Activated naive CD4-positive, alpha-beta T cell treated with anti-CD3 and anti-CD28 coated beads for 36 hours (primary cell): ENCODE results near the gene TELO2. TPM values are rescaled to one million over a fixed set of nuclear protein-coding genes. Genes with fewer than 3 reads are reported as not detected.

Experiments
- CTCF ChIA-PET: fragments of 350-600 bp; sonication (Branson Sonifier 250); formaldehyde crosslinking; loops from one replicate; lab custom pipeline; 2021; ENCODE audit warnings: antibody characterized with exemption; lab: Charles Lee
- DNase-seq: peaks from one replicate; pipeline ENCODE4 v3.0.0-alpha.2; 2020
- H3K27ac Mint-ChIP-seq: one replicate; pipeline ENCODE4 v1.8.0; 2021; ENCODE audit warnings: mild to moderate bottlenecking, mixed read lengths
- H3K27me3 Mint-ChIP-seq: one replicate; pipeline ENCODE4 v1.8.0; 2021; ENCODE audit warnings: low read depth, mixed read lengths
- H3K36me3 Mint-ChIP-seq: one replicate; pipeline ENCODE4 v1.8.0; 2021; ENCODE audit warnings: low read depth, mixed read lengths
- H3K4me1 Mint-ChIP-seq: one replicate; pipeline ENCODE4 v1.8.0; 2021; ENCODE audit warnings: low read depth, mixed read lengths
- H3K4me3 Mint-ChIP-seq: one replicate; pipeline ENCODE4 v1.8.0; 2021; ENCODE audit warnings: mild to moderate bottlenecking, moderate library complexity, mixed read lengths
- H3K9me3 Mint-ChIP-seq: one replicate; pipeline ENCODE4 v1.8.0; 2021; ENCODE audit warnings: mixed read lengths
- intact Hi-C: fragments of 100-400 bp; cut with micrococcal nuclease; formaldehyde crosslinking; loops from one replicate; pipeline ENCODE4 v1.15.1; 2023
- total RNA-seq, 2 experiments: library from RNA; stranded (reverse); gene quantifications; one replicate each; pipeline ENCODE4 v1.2.3, GENCODE V29; 2021

The TELO2 gene
- total RNA-seq, 2 experiments from 2014 or later = 68.1 to 76.1 TPM

DNA sequence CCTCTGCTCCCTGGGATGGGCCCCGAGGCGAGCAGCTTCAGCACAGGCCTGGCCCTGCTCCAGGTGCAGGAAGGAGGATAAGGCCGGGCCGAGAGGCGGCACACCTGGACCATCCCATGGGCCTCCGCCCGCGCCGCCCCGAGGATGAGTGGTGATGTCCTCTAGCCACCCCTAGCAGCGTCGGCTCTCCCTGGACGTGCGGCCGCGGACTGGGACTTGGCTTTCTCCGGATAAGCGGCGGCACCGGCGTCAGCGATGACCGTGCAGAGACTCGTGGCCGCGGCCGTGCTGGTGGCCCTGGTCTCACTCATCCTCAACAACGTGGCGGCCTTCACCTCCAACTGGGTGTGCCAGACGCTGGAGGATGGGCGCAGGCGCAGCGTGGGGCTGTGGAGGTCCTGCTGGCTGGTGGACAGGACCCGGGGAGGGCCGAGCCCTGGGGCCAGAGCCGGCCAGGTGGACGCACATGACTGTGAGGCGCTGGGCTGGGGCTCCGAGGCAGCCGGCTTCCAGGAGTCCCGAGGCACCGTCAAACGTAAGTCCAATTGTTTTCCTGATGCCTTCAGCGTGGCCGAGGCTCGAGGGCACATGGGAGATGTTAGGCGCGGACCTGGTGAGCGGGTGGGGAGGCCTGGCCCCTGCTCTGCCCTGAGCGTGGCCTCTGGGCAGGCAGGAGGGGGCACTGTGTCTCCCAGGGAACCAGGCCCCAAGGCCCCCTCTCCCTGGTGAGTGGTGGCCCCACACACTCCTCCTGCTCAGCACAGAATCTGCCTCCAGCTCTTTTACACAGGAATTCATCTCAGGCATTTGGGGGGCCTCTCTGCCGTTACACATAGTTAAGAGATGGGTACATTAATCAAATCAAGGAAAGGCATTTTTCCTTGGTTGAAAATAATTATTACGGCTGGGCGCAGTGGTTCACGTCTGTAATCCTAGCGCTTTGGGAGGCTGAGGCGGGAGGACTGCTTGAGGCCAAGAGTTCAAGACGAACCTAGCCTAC lies 41.2 kb downstream of the TELO2 start:
- DNase-seq = peak; percentile 48
- H3K36me3 Mint-ChIP-seq = peaks cover 27% of the 10 kb centered on the region
- H3K4me1 Mint-ChIP-seq = peaks cover 49% of the 10 kb centered on the region
- CTCF ChIA-PET = interaction anchor here (0.7 to 1.1 kb wide), 3 partner anchors 9 to 43 kb away, joined by 3 to 5 read pairs (median 3); no protein-coding TSS in a partner anchor
- H3K4me3 Mint-ChIP-seq = peak overlapping the region; percentile 97
- no peaks in the 10 kb centered on the region for H3K9me3 Mint-ChIP-seq
- peak overlapping the region; percentile 95 for H3K27ac Mint-ChIP-seq
- H3K27me3 Mint-ChIP-seq = no peaks in the 10 kb centered on the region
- intact Hi-C loops = loop anchor here (1.0 to 2.0 kb wide), 5 partner anchors 9 to 144 kb away; partner anchors contain the start of genes CLCN7, CRAMP1, IFT140 and JPT2

DNA sequence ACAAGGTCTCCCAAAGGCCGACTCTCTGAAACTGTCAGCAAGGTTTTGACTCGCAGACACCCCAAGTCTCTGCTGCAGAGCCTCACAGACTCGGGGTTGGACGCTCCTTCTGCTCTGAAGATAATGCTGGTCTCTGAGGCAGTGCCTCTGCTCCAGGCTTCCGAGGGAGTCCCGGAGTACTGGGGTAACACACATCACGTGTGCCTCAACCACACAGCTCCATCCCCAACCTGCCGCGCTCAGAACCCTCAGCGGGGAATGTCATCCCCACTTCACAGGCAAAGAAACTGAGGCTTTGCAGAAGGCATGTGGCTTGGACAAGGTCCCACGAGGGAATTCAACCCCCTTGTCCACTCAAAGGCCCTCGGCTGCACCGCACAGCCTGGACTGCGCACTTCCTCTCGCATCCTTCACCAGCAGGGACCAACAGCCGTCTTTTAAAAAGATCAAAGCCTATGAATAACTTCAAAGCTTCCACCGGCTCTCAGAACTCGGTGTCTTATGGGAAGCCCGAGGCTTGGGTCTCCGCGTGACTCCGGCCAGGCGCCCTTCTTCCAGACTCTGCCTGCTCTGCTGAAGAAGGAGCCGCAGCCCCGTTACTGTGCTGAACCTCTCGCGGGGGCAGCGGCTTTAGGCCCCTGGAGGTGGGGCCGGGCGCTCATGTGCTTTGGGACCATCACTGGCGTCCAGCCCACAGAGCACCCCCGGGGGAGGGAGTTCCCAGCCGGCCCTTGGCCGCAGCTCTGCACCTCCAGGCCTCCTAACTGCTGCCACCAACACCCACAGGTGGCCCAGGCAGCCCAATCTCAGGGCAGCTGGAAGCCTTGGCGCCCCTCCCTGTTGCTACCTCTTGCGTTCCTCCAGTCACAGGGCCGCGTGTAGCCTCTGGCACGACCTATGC lies 42.5 kb downstream of the TELO2 start:
- H3K27ac Mint-ChIP-seq = peak overlapping the region; percentile 95
- peaks cover 27% of the 10 kb centered on the region for H3K36me3 Mint-ChIP-seq
- no peaks in the 10 kb centered on the region for H3K9me3 Mint-ChIP-seq
- peak overlapping the region; percentile 97 for H3K4me3 Mint-ChIP-seq
- DNase-seq = peak; percentile 56
- H3K4me1 Mint-ChIP-seq = peaks cover 50% of the 10 kb centered on the region
- intact Hi-C loops = loop anchor here (1.0 to 2.0 kb wide), 5 partner anchors 8 to 143 kb away; partner anchors contain the start of genes CLCN7, CRAMP1, IFT140 and JPT2
- CTCF ChIA-PET = interaction anchor here (0.7 to 1.1 kb wide), 4 partner anchors 10 to 115 kb away, joined by 3 to 5 read pairs (median 3); no protein-coding TSS in a partner anchor
- no peaks in the 10 kb centered on the region for H3K27me3 Mint-ChIP-seq

DNA sequence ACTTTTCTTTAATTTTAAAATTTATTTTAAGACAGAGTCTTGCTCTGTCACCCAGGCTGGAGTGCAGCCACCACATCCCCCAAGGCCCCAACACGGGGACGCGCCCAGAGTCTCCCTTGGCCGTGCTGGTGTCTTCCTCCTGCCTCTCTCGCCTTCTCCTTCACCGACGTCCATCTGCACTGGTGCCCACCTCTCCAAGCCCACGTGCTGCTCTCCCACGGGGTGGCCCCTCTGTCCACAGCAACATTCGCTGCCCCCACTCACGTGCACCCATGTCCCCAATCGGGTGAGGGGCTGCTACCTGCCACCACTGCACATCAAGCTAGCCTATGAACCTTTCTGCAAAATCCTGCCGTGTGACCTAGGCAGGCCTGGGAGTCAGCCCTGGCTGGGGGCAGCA lies 43.4 kb downstream of the TELO2 start:
- Mint-ChIP-seq H3K27me3 (no peaks in the 10 kb centered on the region), H3K9me3 (no peaks in the 10 kb centered on the region), H3K4me3 (peak overlapping the region; percentile 97), H3K27ac (peak overlapping the region; percentile 95), H3K4me1 (peaks cover 50% of the 10 kb centered on the region), H3K36me3 (peaks cover 27% of the 10 kb centered on the region)
- CTCF ChIA-PET = no interaction called here
- intact Hi-C loops = no loop called here
- DNase-seq = no peak

DNA sequence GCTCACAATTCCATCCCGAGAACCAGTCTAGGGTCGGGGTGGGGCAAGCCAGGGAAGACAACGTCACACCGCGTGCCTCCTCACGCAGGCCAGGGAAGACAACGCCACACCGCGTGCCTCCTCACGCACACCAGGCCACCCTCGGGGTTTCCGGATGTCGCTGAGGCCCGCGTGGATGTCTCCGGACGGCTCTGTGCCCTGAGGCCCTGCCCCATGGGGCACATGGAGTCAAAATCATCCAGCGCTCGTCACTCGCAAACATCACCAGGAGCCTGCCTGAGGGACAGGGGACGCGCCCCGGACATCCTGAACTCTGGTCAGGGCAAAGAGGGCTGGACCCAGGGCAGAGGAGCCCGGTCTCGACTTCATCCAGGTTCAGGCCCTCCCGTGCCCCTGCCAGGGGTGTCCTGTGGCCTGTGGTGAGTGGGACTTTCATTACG lies 44.0 kb downstream of the TELO2 start:
- Mint-ChIP-seq H3K9me3 (no peaks in the 10 kb centered on the region), H3K4me1 (peaks cover 52% of the 10 kb centered on the region), H3K4me3 (peak overlapping the region; percentile 97), H3K36me3 (peaks cover 27% of the 10 kb centered on the region), H3K27ac (peak overlapping the region; percentile 95), H3K27me3 (no peaks in the 10 kb centered on the region)
- intact Hi-C loops = no loop called here
- no peak for DNase-seq
- CTCF ChIA-PET = interaction anchor here (0.9 to 1.1 kb wide), 2 partner anchors 10 to 169 kb away, joined by 3 read pairs; partner anchors contain the start of gene MAPK8IP3

DNA sequence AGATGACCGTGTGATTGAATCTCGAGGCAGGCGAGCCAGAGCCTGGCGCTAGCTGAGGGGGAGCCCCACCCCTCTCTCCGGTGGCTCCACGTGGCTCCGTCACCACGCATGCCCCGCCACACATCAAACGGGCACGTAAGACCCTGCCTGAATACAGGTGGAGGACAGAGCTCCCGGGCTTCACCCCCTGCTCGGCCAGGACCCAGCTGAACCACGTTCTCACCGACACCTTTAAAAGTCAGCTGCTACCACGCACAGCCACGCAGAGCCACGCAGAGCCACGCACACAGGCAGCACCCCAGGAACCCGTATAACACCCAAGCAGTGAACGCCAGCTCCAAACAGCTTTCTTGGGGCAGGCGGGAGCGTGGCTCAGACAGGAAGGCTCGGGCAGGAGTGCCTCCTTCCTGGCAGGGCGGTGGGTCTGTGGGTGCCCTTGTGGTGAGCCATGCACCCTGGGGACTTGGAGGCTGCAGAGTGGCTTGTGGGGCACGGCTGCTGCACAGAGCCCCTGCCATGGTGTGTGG lies 44.7 kb downstream of the TELO2 start:
- peak overlapping the region; percentile 95 for H3K27ac Mint-ChIP-seq
- no peaks in the 10 kb centered on the region for H3K27me3 Mint-ChIP-seq
- H3K4me1 Mint-ChIP-seq = peaks cover 58% of the 10 kb centered on the region
- DNase-seq = peak; percentile 62
- no peaks in the 10 kb centered on the region for H3K9me3 Mint-ChIP-seq
- peak overlapping the region; percentile 97 for H3K4me3 Mint-ChIP-seq
- peaks cover 27% of the 10 kb centered on the region for H3K36me3 Mint-ChIP-seq
- intact Hi-C loops = loop anchor here (1.0 kb wide), 1 partner anchor 175 kb away; no protein-coding TSS in a partner anchor
- CTCF ChIA-PET = interaction anchor here (0.9 to 2.1 kb wide), 4 partner anchors 9 to 175 kb away, joined by 3 to 11 read pairs (median 4); partner anchors contain the start of gene MAPK8IP3

DNA sequence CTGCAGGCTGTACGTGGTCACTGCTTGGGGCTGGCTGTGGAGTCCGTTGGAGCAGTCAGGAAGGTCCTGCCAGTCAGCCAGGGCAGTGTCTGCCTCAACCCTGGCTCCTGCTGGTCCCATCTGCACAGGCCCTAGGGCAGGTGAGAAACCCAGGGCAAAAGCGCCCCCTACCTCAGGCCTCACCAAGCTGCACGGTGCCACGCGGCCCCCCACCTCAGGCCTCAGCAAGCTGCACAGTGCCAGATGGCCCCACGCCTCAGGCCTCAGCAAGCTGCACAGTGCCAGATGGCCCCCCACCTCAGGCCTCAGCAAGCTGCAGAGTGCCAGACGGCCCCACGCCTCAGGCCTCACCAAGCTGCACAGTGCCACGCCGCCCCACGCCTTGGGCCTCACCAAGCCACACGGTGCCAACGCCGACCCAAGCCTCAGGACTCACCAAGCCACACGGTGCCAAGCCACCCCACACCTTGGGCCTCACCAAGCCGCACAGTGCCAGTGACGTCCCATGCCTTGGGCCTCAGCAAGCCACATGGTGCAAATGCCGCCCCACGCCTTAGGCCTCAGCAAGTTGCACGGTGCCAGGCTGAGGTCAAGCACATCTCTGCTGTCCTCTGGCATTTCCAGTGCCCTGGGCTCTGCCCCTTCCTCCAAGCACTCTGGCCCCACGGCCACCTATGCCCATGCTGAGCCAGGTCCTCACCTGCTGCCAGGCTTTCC lies 45.8 kb downstream of the TELO2 start:
- Mint-ChIP-seq H3K27me3 (no peaks in the 10 kb centered on the region), H3K4me1 (peaks cover 63% of the 10 kb centered on the region), H3K36me3 (peaks cover 29% of the 10 kb centered on the region), H3K9me3 (no peaks in the 10 kb centered on the region), H3K27ac (peak overlapping the region; percentile 95), H3K4me3 (peak overlapping the region; percentile 97)
- intact Hi-C loops = loop anchor here (1.0 kb wide), 1 partner anchor 176 kb away; no protein-coding TSS in a partner anchor
- CTCF ChIA-PET = interaction anchor here (0.7 to 2.1 kb wide), 4 partner anchors 9 to 176 kb away, joined by 3 to 11 read pairs (median 4); no protein-coding TSS in a partner anchor
- DNase-seq = peak; percentile 64

DNA sequence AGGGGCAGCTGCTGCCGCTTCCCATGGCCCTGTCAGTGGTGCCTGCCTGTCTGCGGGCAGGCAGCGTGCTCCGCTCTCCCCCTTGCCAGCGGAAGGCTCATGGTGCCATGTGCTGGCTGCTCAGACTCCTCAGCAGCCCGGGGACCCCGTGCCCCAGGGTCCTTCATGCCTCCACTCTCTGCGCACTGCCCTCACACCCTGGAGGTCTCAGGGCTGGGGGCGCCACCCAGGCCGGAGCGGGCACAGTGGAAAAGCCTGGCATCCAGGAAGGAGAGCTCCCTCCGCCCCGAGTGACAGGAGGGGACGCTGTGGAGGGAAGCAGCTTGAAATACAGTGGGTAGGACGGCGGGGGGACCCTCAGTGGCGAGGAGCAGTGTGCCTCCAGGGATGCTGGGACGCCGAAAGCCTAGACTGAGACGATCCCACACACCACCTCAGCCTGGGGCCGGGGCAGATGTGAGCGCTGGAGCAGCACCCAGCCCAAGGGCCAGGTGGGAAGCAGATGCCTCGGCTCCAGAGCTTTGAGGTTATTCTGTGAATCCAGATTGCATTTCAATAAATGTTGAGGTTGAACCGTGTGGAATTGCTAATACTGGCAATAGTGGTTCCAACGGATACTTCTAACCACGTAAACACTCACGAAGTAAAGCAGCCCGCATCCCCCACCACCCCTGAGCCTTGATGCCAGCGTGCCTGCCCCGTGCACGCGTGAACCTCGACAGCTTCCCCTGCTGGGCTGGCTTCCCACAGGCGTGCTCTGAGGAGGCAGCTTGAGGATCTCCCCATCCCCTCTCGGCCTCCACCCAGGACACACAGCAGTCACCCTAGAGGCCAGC lies 46.8 kb downstream of the TELO2 start:
- Mint-ChIP-seq H3K9me3 (no peaks in the 10 kb centered on the region), H3K4me1 (peaks cover 72% of the 10 kb centered on the region)
- CTCF ChIA-PET = interaction anchor here (1.2 kb wide), 1 partner anchor 8 kb away, joined by 3 read pairs; no protein-coding TSS in a partner anchor

DNA sequence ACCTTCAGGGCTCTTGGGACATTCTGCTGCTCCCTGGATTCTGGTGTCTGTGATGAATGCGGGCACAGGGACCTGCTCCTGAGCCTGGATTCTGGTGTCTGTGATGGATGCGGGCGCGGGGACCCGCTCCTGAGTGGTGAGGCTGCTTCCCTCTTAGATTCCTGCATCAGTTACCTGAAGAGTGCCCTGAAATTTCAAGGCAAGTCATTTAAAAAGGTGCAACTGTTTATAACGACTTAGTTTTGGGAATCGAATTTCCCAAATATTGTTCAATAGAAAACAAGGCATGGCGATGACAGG lies 47.3 kb downstream of the TELO2 start:
- Mint-ChIP-seq H3K4me3 (no peak overlapping the region), H3K9me3 (no peaks in the 10 kb centered on the region), H3K27ac (no peak overlapping the region), H3K36me3 (peaks cover 22% of the 10 kb centered on the region), H3K27me3 (no peaks in the 10 kb centered on the region), H3K4me1 (peaks cover 77% of the 10 kb centered on the region)
- intact Hi-C loops = no loop called here
- no peak for DNase-seq
- CTCF ChIA-PET = no interaction called here

More for the DNA sequence above, 46.8 kb downstream of the TELO2 start:
- peaks cover 25% of the 10 kb centered on the region for H3K36me3 Mint-ChIP-seq
- intact Hi-C loops = no loop called here
- no peak overlapping the region for H3K27ac Mint-ChIP-seq
- no peak for DNase-seq
- H3K27me3 Mint-ChIP-seq = no peaks in the 10 kb centered on the region
- no peak overlapping the region for H3K4me3 Mint-ChIP-seq

DNA sequence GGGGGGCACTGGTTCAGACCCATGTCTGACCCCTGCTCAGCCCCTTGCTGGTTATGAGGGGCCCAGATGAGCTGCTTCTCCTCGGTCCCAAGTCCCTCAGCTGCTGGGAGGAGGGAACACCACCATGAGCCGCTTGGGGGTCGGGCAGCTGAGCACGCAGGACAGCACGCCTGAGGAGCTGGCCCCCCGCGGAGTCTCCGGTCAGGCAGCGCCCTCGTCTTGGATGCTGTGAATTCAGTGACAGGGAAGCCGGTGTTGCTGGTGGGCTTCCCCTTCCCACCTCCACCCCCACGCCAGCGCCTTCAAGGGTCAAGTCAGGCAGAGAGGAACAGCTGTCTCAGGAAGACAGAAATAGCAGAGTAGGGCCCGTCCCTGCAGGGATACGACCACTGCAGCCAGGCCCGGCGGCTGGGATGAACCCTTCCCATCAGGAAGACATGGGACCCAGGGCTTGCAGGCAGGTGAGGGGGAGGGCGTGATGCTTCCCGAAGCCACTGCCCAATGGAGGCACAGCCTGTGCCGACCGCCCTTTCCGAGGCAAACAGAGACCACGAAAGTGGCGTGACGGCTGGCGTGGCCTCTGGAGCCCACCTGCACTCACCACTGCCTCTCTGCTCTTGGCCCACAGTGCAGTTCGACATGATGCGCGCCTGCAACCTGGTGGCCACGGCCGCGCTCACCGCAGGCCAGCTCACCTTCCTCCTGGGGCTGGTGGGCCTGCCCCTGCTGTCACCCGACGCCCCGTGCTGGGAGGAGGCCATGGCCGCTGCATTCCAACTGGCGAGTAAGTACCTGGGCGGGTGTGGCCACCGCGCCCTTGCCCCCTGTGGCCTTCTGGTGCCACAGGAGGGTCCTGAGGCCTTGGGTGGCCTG lies 48.4 kb downstream of the TELO2 start:
- Mint-ChIP-seq H3K36me3 (peaks cover 17% of the 10 kb centered on the region), H3K9me3 (no peaks in the 10 kb centered on the region), H3K4me3 (no peak overlapping the region), H3K27me3 (no peaks in the 10 kb centered on the region), H3K4me1 (peaks cover 82% of the 10 kb centered on the region), H3K27ac (peak overlapping the region; percentile 89)
- CTCF ChIA-PET = interaction anchor here (0.6 kb wide), 2 partner anchors 125 to 1003 kb away, joined by 3 read pairs; no protein-coding TSS in a partner anchor
- intact Hi-C loops = loop anchor here (2.0 kb wide), 3 partner anchors 49 to 233 kb away; partner anchors contain the start of genes CRAMP1, IFT140, TELO2 and UBE2I
- DNase-seq = no peak

DNA sequence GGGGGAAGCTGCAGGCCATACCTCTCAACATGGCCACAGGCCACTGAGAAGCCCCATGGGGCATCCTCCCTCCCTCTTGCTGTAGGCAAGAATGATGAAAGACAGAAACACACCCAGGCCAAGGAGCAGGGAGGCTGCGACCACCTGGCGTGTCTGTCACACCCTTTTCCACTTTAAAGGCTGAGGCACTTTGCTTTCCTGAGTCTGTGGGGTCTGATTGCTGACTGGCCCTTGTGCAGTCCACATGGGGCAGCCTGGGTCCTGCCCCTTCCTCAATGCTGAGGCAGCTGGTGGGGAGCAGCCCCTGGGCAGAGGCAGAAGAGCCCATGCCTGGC lies 49.0 kb downstream of the TELO2 start:
- CTCF ChIA-PET = no interaction called here
- no peak overlapping the region for H3K4me3 Mint-ChIP-seq
- DNase-seq = no peak
- intact Hi-C loops = loop anchor here (2.0 kb wide), 3 partner anchors 49 to 233 kb away; partner anchors contain the start of genes CRAMP1, IFT140, TELO2 and UBE2I
- peak overlapping the region; percentile 89 for H3K27ac Mint-ChIP-seq
- no peaks in the 10 kb centered on the region for H3K9me3 Mint-ChIP-seq
- no peaks in the 10 kb centered on the region for H3K27me3 Mint-ChIP-seq
- peaks cover 82% of the 10 kb centered on the region for H3K4me1 Mint-ChIP-seq
- peaks cover 13% of the 10 kb centered on the region for H3K36me3 Mint-ChIP-seq
